Measurements from ENCODE around the gene CYFIP1.

Gene CYFIP1

DNA sequence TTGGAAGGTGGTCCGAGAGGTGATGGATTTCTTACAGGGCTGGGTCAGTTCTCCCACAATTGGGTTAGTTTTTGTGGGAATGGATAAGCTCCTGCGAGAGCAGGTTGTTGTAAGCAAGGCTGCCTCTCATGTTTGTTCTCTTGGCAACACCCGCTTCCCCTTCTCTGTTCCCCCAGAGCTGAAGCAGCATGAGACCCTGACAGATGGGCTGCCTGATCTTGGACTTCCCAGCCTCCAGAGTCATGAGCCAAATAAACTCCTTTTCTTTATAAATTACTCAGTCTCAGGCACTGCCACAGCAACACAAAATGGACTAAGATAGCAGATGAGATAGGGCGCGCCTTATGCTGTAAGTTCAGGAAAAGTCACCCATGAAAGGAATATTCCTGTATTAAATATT is 103.1 kb downstream of the CYFIP1 start:
- no peak for TF ChIP-seq SIN3A (IDR thresholded peaks at IDR 0.05; ENCODE audit: borderline replicate concordance, insufficient read depth, low read length)
- no peak for TF ChIP-seq FOXP2 (optimal IDR thresholded peaks at IDR 0.05; ENCODE audit: borderline replicate concordance, extremely low read depth, extremely low read length, insufficient read depth)
- TF ChIP-seq POLR2AphosphoS5 (IDR thresholded peaks at IDR 0.05; ENCODE audit: low read depth, low read length) = no peak
- no peak for TF ChIP-seq TAF1 (IDR thresholded peaks at IDR 0.05; ENCODE audit: borderline replicate concordance, insufficient read depth, low read length)
- TF ChIP-seq, protein P1, sequence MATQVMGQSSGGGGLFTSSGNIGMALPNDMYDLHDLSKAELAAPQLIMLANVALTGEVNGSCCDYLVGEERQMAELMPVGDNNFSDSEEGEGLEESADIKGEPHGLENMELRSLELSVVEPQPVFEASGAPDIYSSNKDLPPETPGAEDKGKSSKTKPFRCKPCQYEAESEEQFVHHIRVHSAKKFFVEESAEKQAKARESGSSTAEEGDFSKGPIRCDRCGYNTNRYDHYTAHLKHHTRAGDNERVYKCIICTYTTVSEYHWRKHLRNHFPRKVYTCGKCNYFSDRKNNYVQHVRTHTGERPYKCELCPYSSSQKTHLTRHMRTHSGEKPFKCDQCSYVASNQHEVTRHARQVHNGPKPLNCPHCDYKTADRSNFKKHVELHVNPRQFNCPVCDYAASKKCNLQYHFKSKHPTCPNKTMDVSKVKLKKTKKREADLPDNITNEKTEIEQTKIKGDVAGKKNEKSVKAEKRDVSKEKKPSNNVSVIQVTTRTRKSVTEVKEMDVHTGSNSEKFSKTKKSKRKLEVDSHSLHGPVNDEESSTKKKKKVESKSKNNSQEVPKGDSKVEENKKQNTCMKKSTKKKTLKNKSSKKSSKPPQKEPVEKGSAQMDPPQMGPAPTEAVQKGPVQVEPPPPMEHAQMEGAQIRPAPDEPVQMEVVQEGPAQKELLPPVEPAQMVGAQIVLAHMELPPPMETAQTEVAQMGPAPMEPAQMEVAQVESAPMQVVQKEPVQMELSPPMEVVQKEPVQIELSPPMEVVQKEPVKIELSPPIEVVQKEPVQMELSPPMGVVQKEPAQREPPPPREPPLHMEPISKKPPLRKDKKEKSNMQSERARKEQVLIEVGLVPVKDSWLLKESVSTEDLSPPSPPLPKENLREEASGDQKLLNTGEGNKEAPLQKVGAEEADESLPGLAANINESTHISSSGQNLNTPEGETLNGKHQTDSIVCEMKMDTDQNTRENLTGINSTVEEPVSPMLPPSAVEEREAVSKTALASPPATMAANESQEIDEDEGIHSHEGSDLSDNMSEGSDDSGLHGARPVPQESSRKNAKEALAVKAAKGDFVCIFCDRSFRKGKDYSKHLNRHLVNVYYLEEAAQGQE (IDR thresholded peaks at IDR 0.05; ENCODE audit: insufficient read depth in 1 of 2, low read depth in 2 of 2, low read length in 2 of 2) = no peak

- TF ChIP-seq POLR2AphosphoS5 (IDR thresholded peaks at IDR 0.05; ENCODE audit: low read depth, low read length) = no peak
- TF ChIP-seq TAF1 (IDR thresholded peaks at IDR 0.05; ENCODE audit: borderline replicate concordance, insufficient read depth, low read length) = no peak
- no peak for TF ChIP-seq FOXP2 (optimal IDR thresholded peaks at IDR 0.05; ENCODE audit: borderline replicate concordance, extremely low read depth, extremely low read length, insufficient read depth)
Observed at GRCh38 chr15:22874966-22875365, 105.2 kb downstream of the CYFIP1 start.

DNA sequence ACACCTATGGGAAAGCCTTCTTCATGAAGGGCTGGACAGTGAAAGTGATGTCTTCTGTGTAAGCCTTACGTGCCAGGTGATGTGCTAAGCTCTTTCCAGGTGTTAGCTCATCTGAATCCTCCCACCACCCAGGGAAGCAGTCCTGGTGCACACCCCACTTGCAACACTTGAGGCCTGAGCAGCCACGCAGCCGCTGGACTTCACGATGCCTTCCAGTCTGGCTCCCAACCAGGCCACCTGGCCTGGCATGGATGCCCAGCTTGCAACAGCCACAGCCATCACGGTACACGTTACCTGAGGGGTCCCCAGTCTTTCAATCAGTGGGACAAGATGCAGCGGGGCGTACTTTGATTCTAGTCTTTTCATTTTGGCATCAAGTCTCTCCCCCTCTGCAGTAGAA is 105.9 kb downstream of the CYFIP1 start:
- TF ChIP-seq SIN3A (IDR thresholded peaks at IDR 0.05; ENCODE audit: borderline replicate concordance, insufficient read depth, low read length) (no peak), POLR2AphosphoS5 (IDR thresholded peaks at IDR 0.05; ENCODE audit: low read depth, low read length) (no peak), FOXP2 (optimal IDR thresholded peaks at IDR 0.05; ENCODE audit: borderline replicate concordance, extremely low read depth, extremely low read length, insufficient read depth) (no peak), TAF1 (IDR thresholded peaks at IDR 0.05; ENCODE audit: borderline replicate concordance, insufficient read depth, low read length) (no peak)
- TF ChIP-seq, protein P1 (IDR thresholded peaks at IDR 0.05; ENCODE audit: insufficient read depth in 1 of 2, low read depth in 2 of 2, low read length in 2 of 2) = no peak

DNA sequence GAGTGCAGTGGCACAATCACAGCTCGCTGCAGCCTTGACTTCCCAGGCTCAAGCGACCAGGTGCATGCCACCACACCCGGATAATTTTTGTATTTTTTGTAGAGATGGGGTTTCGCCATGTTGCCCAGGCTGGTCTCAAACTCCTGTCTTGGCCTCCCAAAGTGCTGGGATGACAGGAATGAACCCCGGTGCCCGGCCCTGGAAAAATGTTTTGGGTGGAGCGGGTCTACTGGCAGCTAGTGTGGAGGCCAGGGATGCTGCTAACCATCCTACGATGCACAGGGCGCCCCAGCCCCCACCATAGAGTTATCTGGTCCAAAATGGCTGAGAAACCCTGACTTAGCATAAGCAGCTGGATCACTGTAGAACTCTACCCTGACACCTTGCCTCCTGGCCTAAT is 106.3 kb downstream of the CYFIP1 start:
- TF ChIP-seq, protein P1 (IDR thresholded peaks at IDR 0.05; ENCODE audit: insufficient read depth in 1 of 2, low read depth in 2 of 2, low read length in 2 of 2) = no peak
- TF ChIP-seq POLR2AphosphoS5 (IDR thresholded peaks at IDR 0.05; ENCODE audit: low read depth, low read length) (no peak), TAF1 (IDR thresholded peaks at IDR 0.05; ENCODE audit: borderline replicate concordance, insufficient read depth, low read length) (no peak), SIN3A (IDR thresholded peaks at IDR 0.05; ENCODE audit: borderline replicate concordance, insufficient read depth, low read length) (no peak), FOXP2 (optimal IDR thresholded peaks at IDR 0.05; ENCODE audit: borderline replicate concordance, extremely low read depth, extremely low read length, insufficient read depth) (no peak)

GRCh38 chr15:22872936-22873701 is 107.0 kb downstream of the CYFIP1 start:
- TF ChIP-seq POLR2AphosphoS5 (IDR thresholded peaks at IDR 0.05; ENCODE audit: low read depth, low read length) (no peak), TAF1 (IDR thresholded peaks at IDR 0.05; ENCODE audit: borderline replicate concordance, insufficient read depth, low read length) (no peak), FOXP2 (optimal IDR thresholded peaks at IDR 0.05; ENCODE audit: borderline replicate concordance, extremely low read depth, extremely low read length, insufficient read depth) (no peak), SIN3A (IDR thresholded peaks at IDR 0.05; ENCODE audit: borderline replicate concordance, insufficient read depth, low read length) (no peak)
- TF ChIP-seq, protein P1 (IDR thresholded peaks at IDR 0.05; ENCODE audit: insufficient read depth in 1 of 2, low read depth in 2 of 2, low read length in 2 of 2) = no peak
